ENCODE measurements around the gene COL19A1.
"Not testable (repeated sequence)": the region's sequence is repeated elsewhere in the genome, so short reads cannot be mapped to it uniquely, and the experiment has no call there.

Gene COL19A1

DNA sequence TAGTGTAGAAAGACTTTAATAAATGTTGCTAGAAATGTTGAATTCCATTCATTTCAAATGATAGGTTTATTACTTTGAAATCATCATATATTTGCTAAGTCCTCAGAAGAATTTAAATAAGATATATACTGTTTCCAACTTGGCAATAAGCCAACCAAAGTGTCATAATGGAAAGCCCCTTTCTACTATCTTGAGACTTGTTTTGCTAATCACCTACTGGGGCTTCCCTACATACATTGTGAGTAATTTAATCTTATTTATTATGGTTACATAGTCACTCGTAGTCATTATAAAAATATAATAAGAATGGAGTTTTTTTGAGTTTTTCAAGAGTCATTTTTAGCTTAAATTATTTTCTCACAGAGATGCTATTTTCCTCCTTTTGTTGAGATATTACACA is 20.7 kb downstream of the COL19A1 start:
- H3K27ac ChIP-seq = no peak overlapping the region
- no peak overlapping the region for H3K4me2 ChIP-seq (ENCODE audit: low read length)
- H3K36me3 ChIP-seq (ENCODE audit: control insufficient read depth, insufficient read depth, low read length) = no peaks in the 10 kb centered on the region
- H2AFZ ChIP-seq = no peak overlapping the region
- no peak for TF ChIP-seq CTCF (IDR thresholded peaks at IDR 0.05)
- H3K4me3 ChIP-seq (ENCODE audit: low read depth, low read length) = no peak overlapping the region
- H3K79me2 ChIP-seq = no peaks in the 10 kb centered on the region
- H3K9ac ChIP-seq = no peak overlapping the region
- no peaks in the 10 kb centered on the region for H3K9me3 ChIP-seq (ENCODE audit: control insufficient read depth, low read length)
- no peaks in the 10 kb centered on the region for H3K4me1 ChIP-seq
- no peaks in the 10 kb centered on the region for H3K27me3 ChIP-seq (ENCODE audit: control insufficient read depth, insufficient read depth, low read length)

DNA sequence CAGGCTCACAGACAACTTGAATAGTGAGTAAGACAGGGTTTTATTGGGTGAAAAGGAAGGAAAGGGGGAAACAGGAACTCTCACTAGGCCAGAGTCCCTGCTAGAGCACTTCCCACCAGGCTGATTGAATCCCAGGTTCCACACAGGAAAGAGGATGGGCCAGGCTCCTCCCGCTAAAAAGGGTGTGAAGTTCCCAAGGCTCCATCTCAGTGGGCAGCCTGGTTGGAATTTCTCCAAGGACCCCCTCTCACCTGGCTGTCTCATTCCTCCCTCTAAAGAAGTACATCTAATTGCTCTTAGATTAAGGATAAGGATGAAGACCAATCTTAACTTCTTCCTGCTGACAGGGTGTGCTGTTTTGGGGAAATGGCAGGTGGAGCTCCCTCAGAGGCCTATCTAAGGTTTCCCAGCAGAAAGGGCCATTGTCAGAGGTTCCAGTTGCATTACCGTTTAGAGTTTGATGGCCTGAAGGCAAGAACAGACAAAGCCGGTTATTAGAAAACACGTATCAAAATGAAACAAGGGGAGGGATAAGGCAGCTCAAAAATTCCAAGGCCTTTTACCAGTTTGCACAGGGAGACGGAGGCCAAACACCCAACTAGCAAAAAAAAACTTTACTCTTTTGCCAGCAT is 21.5 kb downstream of the COL19A1 start:
- H3K27me3 ChIP-seq (ENCODE audit: control insufficient read depth, insufficient read depth, low read length) = no peaks in the 10 kb centered on the region
- no peak for TF ChIP-seq CTCF (IDR thresholded peaks at IDR 0.05)
- H2AFZ ChIP-seq = no peak overlapping the region
- no peaks in the 10 kb centered on the region for H3K4me1 ChIP-seq
- no peak overlapping the region for H3K4me2 ChIP-seq (ENCODE audit: low read length)
- H3K4me3 ChIP-seq (ENCODE audit: low read depth, low read length) = no peak overlapping the region
- no peaks in the 10 kb centered on the region for H3K9me3 ChIP-seq (ENCODE audit: control insufficient read depth, low read length)
- H3K36me3 ChIP-seq (ENCODE audit: control insufficient read depth, insufficient read depth, low read length) = no peaks in the 10 kb centered on the region
- H3K27ac ChIP-seq = no peak overlapping the region
- no peaks in the 10 kb centered on the region for H3K79me2 ChIP-seq
- no peak overlapping the region for H3K9ac ChIP-seq

- Histone ChIP-seq H3K4me1 (no peaks in the 10 kb centered on the region), H3K27ac (no peak overlapping the region), H3K4me2 (ENCODE audit: low read length) (no peak overlapping the region), H3K4me3 (ENCODE audit: low read depth, low read length) (no peak overlapping the region), H2AFZ (no peak overlapping the region), H3K27me3 (ENCODE audit: control insufficient read depth, insufficient read depth, low read length) (no peaks in the 10 kb centered on the region), H3K9me3 (ENCODE audit: control insufficient read depth, low read length) (no peaks in the 10 kb centered on the region), H3K9ac (no peak overlapping the region), H3K36me3 (ENCODE audit: control insufficient read depth, insufficient read depth, low read length) (no peaks in the 10 kb centered on the region), H3K79me2 (no peaks in the 10 kb centered on the region)
- TF ChIP-seq CTCF (IDR thresholded peaks at IDR 0.05) = no peak
These were observed 22.3 kb downstream of the COL19A1 start for GRCh38 chr6:69888482-69889233.

DNA sequence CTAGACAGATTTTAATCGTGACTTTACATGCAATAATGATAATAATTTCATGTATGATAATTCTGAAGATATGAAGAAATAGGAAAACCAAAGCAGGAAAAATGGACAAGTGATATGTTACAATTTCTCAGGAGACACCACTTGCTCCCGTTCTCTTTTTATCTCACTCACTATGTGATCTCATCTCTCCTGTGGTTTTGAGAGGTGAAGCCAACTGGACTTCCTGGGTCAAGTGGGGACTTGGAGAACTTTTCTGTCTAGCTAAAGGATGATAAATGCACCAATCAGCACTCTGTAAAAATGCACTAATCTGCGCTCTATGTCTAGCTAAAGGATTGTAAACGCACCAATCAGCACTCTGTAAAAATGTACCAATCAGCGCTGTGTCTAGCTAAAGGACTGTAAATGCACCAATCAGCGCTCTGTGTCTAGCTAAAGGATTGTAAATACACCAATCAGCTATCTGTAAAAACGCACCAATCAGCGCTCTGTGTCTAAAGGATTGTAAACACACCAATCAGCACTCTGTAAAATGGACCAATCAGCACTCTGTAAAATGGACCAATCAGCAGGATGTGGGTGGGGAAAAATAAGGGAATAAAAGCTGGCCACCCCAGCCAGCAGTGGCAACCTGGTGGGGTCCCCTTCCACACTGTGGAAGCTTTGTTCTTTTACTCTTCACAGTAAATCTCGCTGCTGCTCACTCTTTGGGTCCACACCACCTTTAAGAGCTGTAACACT is 23.0 kb downstream of the COL19A1 start:
- H3K27ac ChIP-seq; H3K4me2 ChIP-seq (ENCODE audit: low read length); H3K4me3 ChIP-seq (ENCODE audit: low read depth, low read length); H2AFZ ChIP-seq; H3K9ac ChIP-seq; H3K9me3 ChIP-seq (ENCODE audit: control insufficient read depth, low read length); H3K4me1 ChIP-seq; H3K36me3 ChIP-seq (ENCODE audit: control insufficient read depth, insufficient read depth, low read length); H3K79me2 ChIP-seq; H3K27me3 ChIP-seq (ENCODE audit: control insufficient read depth, insufficient read depth, low read length): not testable (repeated sequence)

DNA sequence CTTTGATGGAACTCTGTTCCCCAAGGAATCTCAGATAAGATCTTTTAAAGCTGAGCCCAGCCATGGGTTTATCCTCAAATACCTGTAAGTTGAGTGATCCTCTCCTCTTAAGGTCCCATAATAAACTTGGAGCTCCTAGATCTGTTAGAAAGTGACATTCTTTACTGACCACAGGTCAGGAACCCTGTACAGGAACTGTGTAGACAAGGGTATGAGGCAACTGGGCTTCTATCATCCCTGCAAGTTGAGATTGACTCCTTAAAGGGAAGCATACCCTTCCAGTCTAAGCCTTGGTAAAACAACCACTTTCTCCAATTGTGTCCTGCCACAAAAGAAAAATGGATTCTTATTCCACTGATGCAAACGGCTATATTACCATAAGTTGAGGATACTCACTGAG is 26.2 kb downstream of the COL19A1 start:
- not testable (repeated sequence) for H3K9me3 ChIP-seq (ENCODE audit: control insufficient read depth, low read length); H3K4me3 ChIP-seq (ENCODE audit: low read depth, low read length); H3K79me2 ChIP-seq; H3K27me3 ChIP-seq (ENCODE audit: control insufficient read depth, insufficient read depth, low read length); H3K4me1 ChIP-seq; H3K9ac ChIP-seq; H3K27ac ChIP-seq; H3K4me2 ChIP-seq (ENCODE audit: low read length); H2AFZ ChIP-seq; H3K36me3 ChIP-seq (ENCODE audit: control insufficient read depth, insufficient read depth, low read length)

GRCh38 chr6:69893266-69893665 is 26.9 kb downstream of the COL19A1 start:
- not testable (repeated sequence) for H3K9ac ChIP-seq; H2AFZ ChIP-seq; H3K4me1 ChIP-seq; H3K79me2 ChIP-seq; H3K4me2 ChIP-seq (ENCODE audit: low read length); H3K27ac ChIP-seq; H3K27me3 ChIP-seq (ENCODE audit: control insufficient read depth, insufficient read depth, low read length); H3K4me3 ChIP-seq (ENCODE audit: low read depth, low read length); H3K36me3 ChIP-seq (ENCODE audit: control insufficient read depth, insufficient read depth, low read length); H3K9me3 ChIP-seq (ENCODE audit: control insufficient read depth, low read length)

Measured in parathyroid adenoma (tissue), 2 donors.